Endodermal cell (in vitro differentiated cells): ENCODE data around the gene IZUMO4. TPM values are rescaled to one million over a fixed set of nuclear protein-coding genes. Genes with fewer than 3 reads are reported as not detected.
A peak's percentile ranks its signal among the peaks of the same experiment; 100 is the strongest.

Experiments used
- DNase-seq: peaks from one replicate; pipeline ENCODE4 v3.0.0-alpha.2; 2017
- H3K27ac ChIP-seq: 2 replicates; pipeline ENCODE4 v1.5.1; 2013; ENCODE audit warnings: mild to moderate bottlenecking, low read depth, low read length, moderate library complexity
- H3K27me3 ChIP-seq: 2 replicates; pipeline ENCODE4 v1.6.1; 2013; ENCODE audit warnings: mild to moderate bottlenecking, low read length, moderate library complexity; ENCODE audit not compliant: insufficient read depth, control insufficient read depth, poor library complexity, severe bottlenecking
- H3K36me3 ChIP-seq: 2 replicates; pipeline ENCODE4 v1.7.0; 2013; ENCODE audit warnings: mild to moderate bottlenecking, low read length, moderate library complexity; ENCODE audit not compliant: control insufficient read depth, insufficient read depth
- H3K4me1 ChIP-seq: one replicate; pipeline ENCODE4 v1.7.0; 2013; ENCODE audit warnings: low read length; ENCODE audit not compliant: control insufficient read depth, insufficient read depth
- H3K4me3 ChIP-seq: 2 replicates; pipeline ENCODE4 v1.5.1; 2013; ENCODE audit warnings: mild to moderate bottlenecking, low read length, moderate library complexity
- H3K9ac ChIP-seq: 2 replicates; pipeline ENCODE4 v1.6.1; 2013; ENCODE audit warnings: mild to moderate bottlenecking, low read length, moderate library complexity; ENCODE audit not compliant: poor library complexity, severe bottlenecking; ENCODE audit errors: extremely low read depth
- H3K9me3 ChIP-seq: 2 replicates; pipeline ENCODE4 v1.6.1; 2013; ENCODE audit warnings: mild to moderate bottlenecking, low read length, moderate library complexity; ENCODE audit not compliant: control insufficient read depth
- H3K27ac Mint-ChIP-seq: 2 replicates; pipeline ENCODE4 v1.8.0; 2020; ENCODE audit warnings: mixed read lengths
- H3K27me3 Mint-ChIP-seq: 2 replicates; pipeline ENCODE4 v1.8.0; 2021; ENCODE audit warnings: mild to moderate bottlenecking, mixed read lengths; ENCODE audit not compliant: insufficient read depth
- H3K36me3 Mint-ChIP-seq: 2 replicates; pipeline ENCODE4 v1.8.0; 2020; ENCODE audit warnings: low read depth, mixed read lengths
- H3K4me1 Mint-ChIP-seq: 2 replicates; pipeline ENCODE4 v1.8.0; 2020; ENCODE audit warnings: mixed read lengths
- H3K4me3 Mint-ChIP-seq: 2 replicates; pipeline ENCODE4 v1.8.0; 2020; ENCODE audit warnings: mild to moderate bottlenecking, moderate library complexity, mixed read lengths
- H3K9me3 Mint-ChIP-seq: 2 replicates; pipeline ENCODE4 v1.8.0; 2020; ENCODE audit warnings: mild to moderate bottlenecking, mixed read lengths
- WGBS, 2 experiments: methylation state at CpG; one replicate each; pipeline versions ENCODE4 v1.1.5 to v1.1.7; 2013; ENCODE audit warnings: missing lambda C conversion rate in 2 of 2, mixed read lengths in 1 of 2; ENCODE audit not compliant: insufficient coverage in 1 of 2, insufficient read length in 1 of 2; 5-methylcytosine and 5-hydroxymethylcytosine counted together
- total RNA-seq, 2 donors: library from RNA; stranded (reverse); fragmentation: NEBNext Ultra II Directional in 1 of 2; extraction: Animal tissue kit (Norgen Biotek cat#: 25700) in 1 of 2; gene quantifications; 2 replicates in 1 of 2; 3 replicates in 1 of 2; pipeline ENCODE4 v1.2.1, GENCODE V29; 2021
- TF ChIP-seq, protein P1 (sequence below): fragments of 200-600 bp; sonication (generic); conservative IDR thresholded peaks from 2 replicates; pipeline ENCODE4 v1.5.0; 2021; ENCODE audit warnings: antibody characterized with exemption, mild to moderate bottlenecking

IZUMO4 gene
- total RNA-seq, 2 donors from 2014 or later, result 4.3 to 5.4 TPM

DNA sequence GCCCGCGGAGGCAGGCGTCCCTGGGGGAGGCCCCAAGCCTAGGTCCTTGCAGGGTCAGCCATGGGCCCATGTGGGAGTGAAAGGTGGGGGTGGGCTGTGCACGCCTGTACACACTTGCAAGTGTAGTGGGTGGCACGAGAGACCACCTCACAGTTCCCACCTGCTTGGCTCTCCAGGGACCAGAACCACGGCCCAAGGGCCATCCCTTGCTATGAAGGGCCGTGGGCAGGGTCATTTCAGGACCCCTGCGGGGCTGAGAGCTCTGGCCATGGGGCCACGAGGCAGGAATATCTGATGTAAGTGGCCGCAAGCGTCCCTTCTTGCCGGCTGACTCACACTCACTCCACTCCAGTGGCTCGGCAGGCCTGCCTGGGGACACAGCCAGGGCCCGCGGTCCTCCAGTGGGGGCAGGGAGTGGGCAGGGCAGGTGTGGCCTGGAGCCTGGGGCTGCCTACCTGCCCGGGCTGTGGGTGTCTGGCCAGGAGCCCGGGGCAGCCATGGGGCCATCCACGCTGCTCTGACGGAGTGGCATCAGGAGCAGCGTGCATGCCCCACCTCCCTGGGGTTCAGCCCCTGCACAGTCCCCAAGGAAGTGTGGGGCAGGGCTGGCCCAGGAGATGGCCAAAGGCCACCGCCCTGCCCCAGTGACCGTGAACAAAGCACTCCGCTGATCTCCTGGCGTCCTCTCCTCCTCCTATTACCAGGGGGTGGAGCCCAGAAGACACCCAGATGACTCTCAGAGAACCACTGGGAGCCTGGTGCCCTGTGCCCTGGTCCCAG lies 37.1 kb upstream of the IZUMO4 start:
- Histone ChIP-seq H3K9me3 (no peaks in the 10 kb centered on the region), H3K4me3 (no peak overlapping the region), H3K27ac (peak overlapping the region; percentile 95), H3K4me1 (peaks cover 5% of the 10 kb centered on the region), H3K9ac (no peak overlapping the region), H3K36me3 (no peaks in the 10 kb centered on the region), H3K27me3 (no peaks in the 10 kb centered on the region)
- 70 to 87% methylated on average over 16 to 24 of the region's 24 CpGs for WGBS, 2 experiments
- peak overlapping the region; percentile 83 for H3K27ac Mint-ChIP-seq
- TF ChIP-seq, protein P1, sequence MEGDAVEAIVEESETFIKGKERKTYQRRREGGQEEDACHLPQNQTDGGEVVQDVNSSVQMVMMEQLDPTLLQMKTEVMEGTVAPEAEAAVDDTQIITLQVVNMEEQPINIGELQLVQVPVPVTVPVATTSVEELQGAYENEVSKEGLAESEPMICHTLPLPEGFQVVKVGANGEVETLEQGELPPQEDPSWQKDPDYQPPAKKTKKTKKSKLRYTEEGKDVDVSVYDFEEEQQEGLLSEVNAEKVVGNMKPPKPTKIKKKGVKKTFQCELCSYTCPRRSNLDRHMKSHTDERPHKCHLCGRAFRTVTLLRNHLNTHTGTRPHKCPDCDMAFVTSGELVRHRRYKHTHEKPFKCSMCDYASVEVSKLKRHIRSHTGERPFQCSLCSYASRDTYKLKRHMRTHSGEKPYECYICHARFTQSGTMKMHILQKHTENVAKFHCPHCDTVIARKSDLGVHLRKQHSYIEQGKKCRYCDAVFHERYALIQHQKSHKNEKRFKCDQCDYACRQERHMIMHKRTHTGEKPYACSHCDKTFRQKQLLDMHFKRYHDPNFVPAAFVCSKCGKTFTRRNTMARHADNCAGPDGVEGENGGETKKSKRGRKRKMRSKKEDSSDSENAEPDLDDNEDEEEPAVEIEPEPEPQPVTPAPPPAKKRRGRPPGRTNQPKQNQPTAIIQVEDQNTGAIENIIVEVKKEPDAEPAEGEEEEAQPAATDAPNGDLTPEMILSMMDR, result no peak
- peak overlapping the region; percentile 72 for H3K4me3 Mint-ChIP-seq
- no peak for DNase-seq
- H3K36me3 Mint-ChIP-seq, result no peaks in the 10 kb centered on the region
- H3K27me3 Mint-ChIP-seq, result no peaks in the 10 kb centered on the region
- H3K9me3 Mint-ChIP-seq, result no peaks in the 10 kb centered on the region
- H3K4me1 Mint-ChIP-seq, result peaks cover 15% of the 10 kb centered on the region

- peak overlapping the region; percentile 67 for H3K9ac ChIP-seq
- 0 to 1% methylated on average over 5 to 55 of the region's 55 CpGs for WGBS, 2 experiments
- Mint-ChIP-seq H3K9me3 (no peaks in the 10 kb centered on the region), H3K4me3 (peak overlapping the region; percentile 72), H3K4me1 (peaks cover 15% of the 10 kb centered on the region), H3K27ac (peak overlapping the region; percentile 95), H3K36me3 (no peaks in the 10 kb centered on the region), H3K27me3 (no peaks in the 10 kb centered on the region)
- TF ChIP-seq, protein P1, result no peak
- H3K4me3 ChIP-seq, result peak overlapping the region; percentile 90
- H3K36me3 ChIP-seq, result no peaks in the 10 kb centered on the region
- no peaks in the 10 kb centered on the region for H3K9me3 ChIP-seq
- H3K27me3 ChIP-seq, result no peaks in the 10 kb centered on the region
- DNase-seq, result peak; percentile 90
- peak overlapping the region; percentile 95 for H3K27ac ChIP-seq
- peaks cover 5% of the 10 kb centered on the region for H3K4me1 ChIP-seq
Measured at GRCh38 chr19:2060884-2061494, 35.7 kb upstream of the IZUMO4 start.

DNA sequence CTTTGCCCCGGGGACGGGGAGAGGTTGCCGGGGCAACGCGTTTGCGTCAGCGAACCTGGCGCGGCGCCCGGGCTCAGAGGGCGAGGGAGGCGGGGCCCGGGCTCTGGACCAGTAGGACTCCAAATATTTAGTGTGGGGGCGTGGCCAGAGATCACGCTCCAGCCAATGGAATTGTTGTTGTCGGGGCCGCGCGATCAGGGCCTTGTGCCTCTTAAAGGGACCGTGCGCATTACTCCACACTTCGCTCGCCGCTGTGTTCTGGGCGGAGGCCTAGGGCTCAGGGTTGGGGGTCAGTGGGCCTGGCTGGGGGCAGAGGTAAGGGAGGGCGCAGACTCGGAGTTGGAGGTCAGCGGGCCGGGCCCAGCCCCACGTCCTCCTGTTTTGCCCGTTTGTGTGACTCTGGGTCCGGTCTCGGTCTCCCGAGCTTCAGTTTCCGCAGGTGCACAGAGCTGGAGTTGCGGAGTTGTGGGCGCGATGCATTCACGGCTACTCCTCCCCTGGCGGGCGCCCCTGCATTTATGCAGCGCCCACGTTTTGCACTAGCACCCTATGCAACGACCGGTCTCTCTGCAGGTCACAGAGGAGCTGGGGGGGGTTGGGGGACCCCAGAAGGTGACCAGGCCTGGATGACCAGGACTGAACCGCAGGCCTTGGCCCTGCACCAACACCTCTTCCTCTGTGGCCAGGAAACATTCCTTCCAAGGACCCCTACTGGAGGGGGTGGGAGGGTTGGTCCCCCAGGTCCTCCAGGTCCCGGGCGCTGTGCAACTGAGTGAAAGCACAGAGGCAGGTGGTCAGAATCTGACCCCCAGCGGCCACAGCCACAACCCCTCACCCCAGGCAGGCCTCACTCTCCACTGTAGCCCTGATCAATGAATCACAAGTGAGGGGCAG lies 35.0 kb upstream of the IZUMO4 start:
- H3K27ac ChIP-seq, result peak overlapping the region; percentile 95
- peak overlapping the region; percentile 76 for H3K9ac ChIP-seq
- no peaks in the 10 kb centered on the region for H3K36me3 ChIP-seq
- 4 to 11% methylated on average over 30 to 50 of the region's 50 CpGs for WGBS, 2 experiments
- Mint-ChIP-seq H3K4me3 (peak overlapping the region; percentile 72), H3K27ac (peak overlapping the region; percentile 97), H3K4me1 (peaks cover 15% of the 10 kb centered on the region), H3K9me3 (no peaks in the 10 kb centered on the region), H3K27me3 (no peaks in the 10 kb centered on the region), H3K36me3 (no peaks in the 10 kb centered on the region)
- no peaks in the 10 kb centered on the region for H3K9me3 ChIP-seq
- peak overlapping the region; percentile 90 for H3K4me3 ChIP-seq
- peak; percentile 99 for DNase-seq
- H3K4me1 ChIP-seq, result peaks cover 5% of the 10 kb centered on the region
- TF ChIP-seq, protein P1, result peak; percentile 14
- no peaks in the 10 kb centered on the region for H3K27me3 ChIP-seq
